Caki2 (cell line): ENCODE results near the gene RAD51D. TPM values are rescaled to one million over a fixed set of nuclear protein-coding genes. Genes with fewer than 3 reads are reported as not detected.

Source experiments
- DNase-seq: peaks from one replicate; pipeline ENCODE4 v3.0.0-alpha.2; 2015; ENCODE audit warnings: low read depth
- in situ Hi-C: cut with HindIII; loops from 2 replicates; pipeline ENCODE4 v1.10.0; 2016; ENCODE audit warnings: low sequenced_read_pairs, low pct_unique_long_range_greater_than_20kb, mixed read lengths
- total RNA-seq: library from RNA; depleted of rRNA; stranded (reverse); fragments of >200 nt; shearing (Covaris generic); gene quantifications from 2 replicates; pipeline ENCODE4 v1.2.3, GENCODE V29; 2014; ENCODE audit warnings: low replicate concordance

Gene RAD51D
- total RNA-seq, 1 experiment from 2014 or later = 3.6 TPM

- in situ Hi-C loops = no loop called here
- no peak for DNase-seq
Measured at GRCh38 chr17:35080536-35080935, 39.1 kb downstream of the RAD51D start.

DNA sequence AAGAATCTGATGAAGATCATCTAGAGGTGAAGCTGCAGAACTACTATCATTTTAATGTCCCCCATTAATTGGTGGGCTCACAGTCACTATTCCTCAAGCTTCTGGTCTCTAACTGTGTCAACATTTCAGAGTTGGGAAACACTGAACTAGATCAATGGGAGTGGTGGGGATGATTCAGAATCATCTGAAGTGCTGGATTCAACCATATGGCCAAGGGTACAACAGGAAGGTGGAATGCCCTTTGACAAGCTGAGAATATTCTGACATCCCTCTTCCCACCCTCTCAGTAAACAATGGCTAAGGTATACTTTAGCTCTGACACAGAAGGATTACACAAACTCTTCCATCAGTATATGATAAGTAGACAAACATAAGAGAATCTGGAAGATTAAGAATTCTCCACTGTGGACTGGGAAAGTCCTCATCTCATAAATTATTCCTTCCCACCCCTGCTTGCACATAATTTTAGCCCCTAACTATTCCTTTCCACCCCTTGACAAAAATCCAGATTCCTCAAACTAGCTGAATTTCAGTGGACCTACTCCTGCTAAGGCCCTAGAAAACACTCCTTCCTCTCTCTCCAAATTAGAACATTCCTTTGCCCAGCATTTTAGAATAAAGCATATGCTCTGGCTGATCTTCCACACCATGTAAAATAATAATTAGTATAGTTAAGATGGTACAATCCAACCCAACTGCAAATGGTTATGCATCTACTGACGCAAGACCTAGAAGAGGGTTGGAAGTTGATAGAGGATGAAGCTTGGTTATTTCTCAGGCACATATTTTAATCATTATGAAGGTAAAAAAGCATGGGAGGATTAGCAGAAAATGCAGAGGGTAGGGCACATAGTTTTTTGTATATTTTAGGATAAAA, 39.9 kb downstream of the RAD51D start:
- DNase-seq = no peak
- in situ Hi-C loops = no loop called here

GRCh38 chr17:35076874-35077273, 42.8 kb downstream of the RAD51D start:
- in situ Hi-C loops = no loop called here
- DNase-seq = no peak

DNA sequence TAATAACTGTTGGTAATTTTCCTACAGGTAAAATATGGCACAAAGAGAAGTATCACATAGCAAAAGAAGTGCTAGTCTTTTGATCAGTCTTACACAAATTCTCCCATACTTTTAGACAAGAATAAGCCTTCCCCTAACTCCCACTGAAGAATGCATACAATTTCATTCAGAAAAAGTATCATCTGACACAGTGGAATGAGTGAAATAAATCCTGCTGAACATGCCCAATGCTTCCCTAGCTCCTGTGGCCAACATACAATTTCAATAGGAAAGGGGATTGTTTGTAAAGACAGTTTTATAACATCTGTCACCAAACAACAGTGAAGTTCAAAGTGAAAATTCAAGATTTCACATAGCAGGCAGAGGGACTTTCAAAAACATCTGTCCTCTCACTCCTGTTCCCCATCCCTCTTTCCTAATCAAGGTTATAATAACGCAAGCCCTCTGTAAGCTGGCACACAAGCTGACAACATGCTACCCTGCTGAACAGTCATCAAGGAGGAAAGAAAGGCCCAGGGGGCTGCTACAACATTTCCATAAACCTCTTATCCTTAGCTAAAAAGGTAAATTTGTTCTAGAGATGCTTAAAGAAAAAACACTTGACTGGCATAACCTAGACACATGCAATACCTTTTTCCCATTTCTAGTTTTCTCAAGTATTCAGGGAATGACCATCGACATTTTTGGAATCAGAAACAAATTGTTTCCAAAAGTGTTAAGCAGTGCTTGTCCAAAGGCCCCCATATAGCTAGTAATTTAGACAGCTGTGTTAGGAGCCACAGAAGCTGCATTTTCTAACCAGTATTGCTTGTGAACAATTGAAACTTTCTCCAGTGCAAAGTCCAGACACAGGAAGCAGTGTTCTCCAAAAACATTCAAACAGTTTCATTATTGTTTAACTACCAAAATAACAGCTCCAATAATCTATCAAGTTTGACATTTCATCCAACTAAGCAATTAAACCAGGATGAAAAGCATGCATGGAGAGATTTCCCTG, 44.7 kb downstream of the RAD51D start:
- DNase-seq = no peak
- in situ Hi-C loops = no loop called here

GRCh38 chr17:35073991-35074627, 45.6 kb downstream of the RAD51D start:
- DNase-seq = no peak

GRCh38 chr17:35073183-35073790, 46.4 kb downstream of the RAD51D start:
- in situ Hi-C loops = no loop called here
- no peak for DNase-seq

More at GRCh38 chr17:35073991-35074627, 45.6 kb downstream of the RAD51D start:
- in situ Hi-C loops = no loop called here

DNA sequence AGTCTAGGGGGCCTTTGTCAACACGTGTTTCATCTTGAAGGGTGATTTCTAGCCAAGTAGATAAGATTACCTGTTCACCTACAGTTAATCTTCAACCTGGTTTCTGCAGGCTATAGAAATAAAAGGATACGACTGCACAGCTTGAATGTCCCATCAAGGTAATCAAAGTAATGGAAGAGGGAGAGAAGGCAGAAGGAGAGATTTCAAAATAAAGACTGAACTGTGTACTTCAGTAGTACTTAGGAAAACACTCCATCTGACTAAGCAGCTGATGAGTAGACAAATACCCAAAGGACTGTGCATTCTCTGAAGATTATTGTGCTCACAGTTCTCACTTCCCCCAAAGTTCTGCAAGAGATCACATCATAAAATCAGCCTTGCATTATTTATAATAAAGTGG, 50.3 kb downstream of the RAD51D start:
- in situ Hi-C loops = no loop called here
- DNase-seq = no peak

DNA sequence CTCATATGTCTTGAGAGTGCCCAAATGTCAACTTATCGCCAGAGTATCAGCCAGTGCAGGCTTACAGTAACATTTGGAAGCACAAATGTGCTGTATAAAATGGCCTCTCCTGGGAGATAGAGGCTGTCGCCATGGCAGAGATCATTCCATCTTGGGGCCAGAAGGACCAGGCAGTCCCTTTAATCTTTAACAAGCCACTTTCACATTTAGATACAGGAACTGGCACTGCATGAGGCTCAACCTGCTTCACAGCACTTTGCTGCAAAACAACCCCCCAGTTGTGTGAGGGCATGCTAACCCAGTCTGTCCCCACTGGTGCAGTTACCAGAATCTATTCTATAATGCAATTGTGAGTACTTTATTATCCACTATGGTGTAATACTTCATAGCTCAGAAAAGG, 51.4 kb downstream of the RAD51D start:
- in situ Hi-C loops = no loop called here
- no peak for DNase-seq

DNA sequence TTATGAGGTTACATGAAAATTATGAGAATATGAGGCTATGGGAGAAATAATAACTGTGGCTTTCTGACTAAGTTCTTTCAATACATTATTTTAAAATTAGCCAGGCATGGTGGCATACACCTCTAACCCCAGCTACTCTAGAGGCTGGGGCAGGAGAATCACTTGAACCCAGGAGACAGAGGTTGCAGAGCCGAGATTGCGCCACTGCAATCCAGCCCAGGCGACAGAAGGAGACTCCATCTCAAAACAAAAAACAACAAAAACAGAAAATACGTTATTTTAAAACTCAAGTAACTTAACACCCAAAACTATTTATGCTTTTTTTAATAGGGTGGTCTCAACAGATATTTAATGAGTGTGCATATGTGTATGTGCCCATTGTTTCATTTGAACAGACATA, 53.8 kb downstream of the RAD51D start:
- in situ Hi-C loops = no loop called here
- no peak for DNase-seq

DNA sequence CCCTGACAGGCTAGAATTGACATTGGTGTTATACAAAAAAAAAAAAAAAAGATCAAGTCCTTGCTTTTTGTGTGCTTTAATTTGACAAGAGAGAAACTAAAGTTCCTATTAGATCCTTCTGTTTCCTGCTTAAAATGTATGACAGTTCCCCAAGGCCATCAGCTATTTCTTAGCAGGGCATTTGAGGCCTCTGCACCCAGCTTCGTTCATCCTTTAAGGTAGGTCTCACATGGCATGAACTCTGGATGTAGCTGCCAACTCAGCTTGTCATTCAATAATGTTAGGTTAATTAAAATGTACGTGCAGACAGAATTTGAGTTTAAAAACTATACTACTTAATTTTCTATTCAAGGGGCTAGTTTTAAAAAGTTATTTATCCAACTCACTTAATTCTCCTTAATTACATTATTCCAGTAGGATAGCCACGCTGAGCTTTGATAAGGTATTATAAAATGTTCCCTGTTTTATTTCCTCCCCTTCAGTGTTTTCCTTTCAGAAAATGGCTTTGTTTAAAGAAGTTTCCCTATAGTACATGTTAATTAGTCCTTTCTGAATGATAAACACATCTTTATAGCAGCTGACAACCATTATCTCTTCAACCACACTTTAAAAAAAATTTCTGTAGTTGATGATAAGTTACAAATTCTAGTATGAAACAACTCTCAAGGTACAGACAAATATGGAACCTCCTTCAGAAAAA, 55.0 kb downstream of the RAD51D start:
- in situ Hi-C loops = no loop called here
- DNase-seq = no peak

GRCh38 chr17:35063514-35064223, 56.0 kb downstream of the RAD51D start, which contains the start of gene RFFL:
TSS of gene RFFL (minus strand) at chr17:35063707. CDS start at chr17:35026553, 37,154 bp downstream.
- DNase-seq = peak; percentile 97
- in situ Hi-C loops = no loop called here

DNA sequence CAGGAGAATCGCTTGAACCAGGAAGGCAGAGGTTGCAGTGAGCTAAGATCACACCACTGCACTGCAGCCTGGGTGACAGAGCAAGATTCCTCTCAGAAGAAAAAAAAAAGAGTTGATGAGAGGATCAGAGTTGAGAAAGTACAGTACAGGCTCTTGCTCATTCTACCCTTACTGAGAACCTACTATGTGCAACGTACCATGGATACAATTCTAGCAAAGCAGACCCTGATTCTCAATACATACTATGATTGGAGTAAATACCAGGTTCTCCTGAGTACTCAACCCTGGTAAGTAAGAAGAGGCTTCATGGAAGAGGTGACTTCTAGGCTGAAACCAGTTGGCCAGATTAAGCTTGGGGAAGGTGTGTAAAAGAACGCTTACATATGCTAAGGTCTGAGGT, 57.4 kb downstream of the RAD51D start:
- DNase-seq = no peak
- in situ Hi-C loops = no loop called here

DNA sequence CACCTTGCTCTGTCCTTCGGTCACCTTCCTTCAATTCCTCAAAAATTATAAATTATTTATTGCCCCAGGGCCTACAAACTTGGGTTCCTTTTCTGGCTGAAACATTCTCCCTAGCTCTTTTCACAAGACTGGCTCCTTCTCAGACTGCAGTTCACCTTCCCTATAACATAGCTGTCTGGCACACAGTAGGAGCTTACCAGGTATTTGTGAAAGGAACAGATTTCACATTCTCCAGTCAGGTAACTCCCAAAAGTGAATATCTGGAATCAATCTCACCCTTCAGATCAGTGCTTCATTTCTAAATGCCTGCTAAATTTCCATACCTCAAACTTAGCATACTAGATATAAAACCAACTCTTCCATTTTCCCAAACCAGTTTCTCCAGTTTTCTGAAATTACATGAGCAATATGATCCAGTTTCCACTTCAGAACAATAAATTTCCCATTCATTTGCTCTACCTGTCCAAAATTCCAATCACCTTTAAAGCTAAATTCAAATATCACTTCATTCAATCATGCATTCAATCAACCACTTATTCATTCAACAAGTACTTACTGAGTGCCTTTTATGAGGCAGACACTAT, 62.2 kb downstream of the RAD51D start:
- in situ Hi-C loops = no loop called here
- no peak for DNase-seq

DNA sequence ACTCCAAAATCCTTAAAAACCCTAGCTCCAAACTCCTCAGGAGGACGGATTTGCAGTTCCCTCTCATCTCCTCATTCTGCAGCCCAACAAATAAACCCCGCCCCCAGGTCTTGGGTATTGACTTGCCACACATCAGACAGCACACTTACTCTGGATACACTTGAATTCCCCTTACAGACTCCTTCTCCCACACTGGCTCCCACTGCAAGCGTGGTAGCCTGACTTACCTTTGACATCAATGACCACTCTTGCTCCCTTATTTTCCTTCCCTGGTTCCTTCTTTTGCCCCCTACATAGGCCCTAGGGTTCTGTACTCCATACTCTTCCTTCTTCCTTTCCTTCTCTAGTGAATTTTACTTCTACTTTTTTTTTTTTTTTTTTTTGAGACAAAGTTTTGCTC, 63.6 kb downstream of the RAD51D start:
- peak; percentile 84 for DNase-seq

DNA sequence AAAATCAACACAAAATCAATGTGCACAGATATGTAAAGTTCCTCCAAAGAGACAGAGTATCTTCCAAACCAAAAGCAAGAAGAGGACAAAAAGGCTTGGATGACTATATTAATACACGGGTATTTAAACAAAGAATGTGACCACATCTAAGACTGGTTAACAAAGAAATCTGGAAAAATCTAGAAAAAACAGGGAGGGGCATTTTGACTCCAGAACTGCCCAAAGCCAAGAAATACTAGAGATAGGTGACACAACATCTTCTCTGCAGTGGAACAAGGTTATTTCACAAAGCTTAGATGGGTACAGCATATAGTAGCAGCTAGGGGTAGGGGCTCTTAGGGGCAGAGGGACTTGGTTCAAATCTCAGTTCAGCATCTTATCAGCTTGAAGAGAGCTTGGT, 66.5 kb downstream of the RAD51D start:
- in situ Hi-C loops = no loop called here
- DNase-seq = no peak

More for the DNA sequence above, 63.6 kb downstream of the RAD51D start:
- in situ Hi-C loops = no loop called here

- in situ Hi-C loops = no loop called here
- no peak for DNase-seq
Measured at GRCh38 chr17:35052780-35053179, 66.9 kb downstream of the RAD51D start.

DNA sequence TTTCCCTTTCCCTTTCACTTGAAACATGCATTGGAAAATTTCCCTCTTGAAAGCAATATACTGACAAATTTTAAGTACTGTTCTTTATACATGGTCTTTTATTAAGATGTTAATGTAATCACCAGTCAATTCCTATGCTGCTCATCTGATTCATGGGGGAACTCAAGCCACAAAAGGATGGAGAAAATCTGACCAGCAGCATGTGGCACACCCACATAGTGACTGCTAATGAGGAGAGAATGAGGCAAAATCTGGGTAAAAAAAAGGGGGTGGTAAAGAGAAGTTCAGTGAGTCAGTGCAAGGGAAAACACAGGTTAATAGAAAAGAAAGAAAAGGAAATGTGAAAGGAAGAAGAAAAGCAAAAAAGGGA, 67.4 kb downstream of the RAD51D start:
- in situ Hi-C loops = no loop called here

More for the DNA sequence above, 67.4 kb downstream of the RAD51D start:
- DNase-seq = no peak
